Right ventricle myocardium inferior (tissue), 1 donor: Measurements from ENCODE around the gene ENTPD1. TPM values are rescaled to one million over a fixed set of nuclear protein-coding genes. Genes with fewer than 3 reads are reported as not detected.
A peak's percentile ranks its signal among the peaks of the same experiment; 100 is the strongest.
"Not testable (repeated sequence)": the region's sequence is repeated elsewhere in the genome, so short reads cannot be mapped to it uniquely, and the experiment has no call there.

Experiments
- ATAC-seq: fragments of 200-7000 bp; cut with Tn5 transposase; one replicate; pipeline ENCODE4 v1.9.1; 2020; ENCODE audit warnings: mild to moderate bottlenecking, moderate library complexity
- DNase-seq: peaks from one replicate; pipeline ENCODE4 v3.0.0; 2021; ENCODE audit errors: missing footprints
- intact Hi-C: fragments of 100-400 bp; cut with DNase I; formaldehyde crosslinking; loops from one replicate; pipeline ENCODE4 v1.11.0; 2022
- total RNA-seq: library from RNA; stranded (reverse); fragmentation: NEBNext Ultra II Directional; extraction: Animal tissue kit (Norgen Biotek cat#: 25700); gene quantifications from one replicate; pipeline ENCODE4 v1.2.1, GENCODE V29; 2021
- donor health status: DM: no; HTN: yes; CAD: no; lungs with severe emphysema.

Gene ENTPD1
- total RNA-seq, 1 donor from 2014 or later, result 6.3 TPM

DNA sequence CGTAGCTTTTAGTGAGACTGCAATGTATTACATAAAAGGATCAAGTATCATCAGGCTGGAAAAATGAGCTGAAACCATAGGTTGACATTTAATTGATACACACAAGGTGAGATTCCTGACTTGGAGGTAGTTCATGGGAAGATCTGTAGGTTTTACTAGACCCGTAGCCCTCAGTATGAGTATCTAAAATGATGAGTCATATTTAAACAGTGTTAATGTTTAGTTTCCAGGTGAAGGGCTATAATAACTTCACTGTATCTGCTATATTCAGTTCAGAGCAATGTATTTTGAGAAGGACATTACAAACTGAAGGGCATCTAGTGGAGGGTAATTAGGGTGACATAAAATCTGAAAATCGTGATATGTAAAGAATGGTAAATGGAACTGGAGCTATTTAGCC lies 35.0 kb downstream of the ENTPD1 start:
- ATAC-seq, result no peak
- DNase-seq, result no peak
- intact Hi-C loops, result loop anchor here (5.0 kb wide), 1 partner anchor 51 kb away; no protein-coding TSS in a partner anchor

DNA sequence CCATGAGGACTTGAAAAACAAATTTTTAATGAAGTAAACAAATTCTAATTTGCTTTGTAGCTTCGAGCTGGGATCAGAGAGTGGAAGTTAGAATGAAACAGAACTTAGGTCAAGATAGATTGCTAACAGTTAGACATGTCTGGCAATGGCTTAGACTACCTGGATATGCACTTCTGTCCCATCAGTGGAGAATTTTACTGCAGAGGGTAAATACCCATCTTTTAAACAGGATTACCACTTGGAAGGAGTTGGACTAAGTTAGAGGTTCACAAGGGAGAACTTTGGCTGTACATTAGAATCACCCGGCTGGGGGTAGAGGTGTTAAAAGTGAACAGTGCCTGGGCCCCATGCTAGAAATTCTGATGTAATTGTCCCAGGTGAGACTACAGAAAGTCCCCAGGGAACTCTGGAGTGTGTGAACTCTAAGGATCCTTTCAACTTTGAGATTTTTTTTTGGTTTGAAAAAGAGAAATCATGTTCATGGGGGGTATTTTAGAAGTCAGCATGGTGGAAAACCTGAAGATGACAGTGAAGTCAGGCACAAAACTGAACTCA lies 35.5 kb downstream of the ENTPD1 start:
- ATAC-seq, result no peak
- DNase-seq, result no peak
- intact Hi-C loops, result loop anchor here (5.0 kb wide), 1 partner anchor 51 kb away; no protein-coding TSS in a partner anchor

DNA sequence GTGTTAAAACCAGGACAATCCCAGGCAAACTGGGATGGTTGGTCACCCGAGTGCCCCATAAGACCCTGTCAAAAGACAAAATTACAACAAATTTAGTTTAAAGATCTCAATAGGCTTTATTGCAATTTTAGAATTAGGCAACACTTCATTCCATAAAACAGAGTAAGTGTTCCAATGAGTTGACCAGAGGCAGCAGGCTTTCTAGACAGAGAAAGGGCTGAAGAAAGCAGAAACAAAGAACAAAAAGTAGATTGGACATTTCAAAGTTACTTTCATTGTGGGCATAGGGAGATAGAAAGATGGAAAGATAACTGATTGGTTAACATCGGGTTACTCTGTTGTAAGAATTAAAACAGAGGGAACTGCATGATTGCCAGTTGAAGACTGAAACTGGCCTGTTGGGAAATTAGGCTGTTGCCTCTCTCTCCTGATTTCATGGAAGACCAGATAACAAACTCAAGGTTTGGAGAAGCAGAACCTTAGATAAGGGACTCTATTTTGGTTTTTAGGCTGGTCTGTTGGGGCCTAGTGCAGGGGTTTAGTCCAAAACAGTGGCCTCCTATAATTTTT lies 36.3 kb downstream of the ENTPD1 start:
- intact Hi-C loops, result loop anchor here (5.0 kb wide), 1 partner anchor 50 kb away; no protein-coding TSS in a partner anchor
- DNase-seq (no peak), ATAC-seq (no peak)

DNA sequence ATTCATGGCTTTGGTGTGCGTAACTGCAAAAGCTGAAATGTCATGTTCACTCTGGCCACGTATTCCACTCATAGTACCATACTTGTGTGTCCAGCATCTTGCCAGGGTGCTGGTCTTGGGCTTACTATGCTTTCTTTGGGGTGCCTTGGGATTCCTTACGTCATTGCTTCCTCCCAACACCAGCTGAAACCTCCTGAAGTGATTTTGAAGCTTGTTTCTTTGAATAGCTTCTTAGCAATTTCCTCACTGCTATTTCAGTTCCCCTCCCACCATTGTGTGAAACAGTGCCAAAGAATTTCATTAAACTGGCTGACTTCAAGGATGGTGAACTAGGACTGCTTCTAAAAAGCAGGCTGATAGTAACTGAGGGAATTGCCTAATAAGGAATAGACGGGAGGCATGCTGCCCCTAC lies 36.9 kb downstream of the ENTPD1 start:
- ATAC-seq (peak; percentile 42), DNase-seq (no peak)
- intact Hi-C loops, result loop anchor here (5.0 kb wide), 1 partner anchor 49 kb away; no protein-coding TSS in a partner anchor

DNA sequence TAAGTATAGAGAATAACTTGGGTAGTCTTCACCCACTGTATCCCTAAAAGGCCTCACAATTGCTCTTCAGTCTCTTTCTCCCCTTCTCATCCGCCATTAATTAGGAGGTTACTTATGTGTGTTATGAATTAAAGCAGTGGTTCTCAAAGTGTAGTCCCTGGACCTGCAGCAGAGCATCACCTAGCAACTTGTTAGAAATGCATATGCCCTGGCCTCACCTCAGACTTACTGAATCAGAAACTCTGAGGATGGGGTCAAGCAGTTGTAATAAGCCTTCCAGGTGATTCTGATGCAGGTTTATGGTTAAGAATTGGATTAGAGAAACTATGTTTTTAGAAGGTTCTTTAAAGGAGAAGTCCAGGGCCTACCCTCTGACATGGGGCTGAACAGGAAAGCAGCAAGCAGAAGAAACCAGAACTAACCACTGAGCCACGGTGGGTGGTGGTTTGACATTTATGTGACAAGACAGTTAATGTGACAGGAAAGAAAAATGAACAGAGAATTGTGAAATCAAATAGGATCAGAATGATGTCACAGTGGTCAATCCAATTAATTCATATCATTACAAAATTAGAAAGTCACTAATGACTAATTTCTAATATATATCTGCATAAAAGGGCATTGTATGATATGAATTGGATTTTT lies 37.6 kb downstream of the ENTPD1 start:
- intact Hi-C loops, result loop anchor here (5.0 kb wide), 1 partner anchor 49 kb away; no protein-coding TSS in a partner anchor
- ATAC-seq (peak; percentile 64), DNase-seq (peak; percentile 63)

DNA sequence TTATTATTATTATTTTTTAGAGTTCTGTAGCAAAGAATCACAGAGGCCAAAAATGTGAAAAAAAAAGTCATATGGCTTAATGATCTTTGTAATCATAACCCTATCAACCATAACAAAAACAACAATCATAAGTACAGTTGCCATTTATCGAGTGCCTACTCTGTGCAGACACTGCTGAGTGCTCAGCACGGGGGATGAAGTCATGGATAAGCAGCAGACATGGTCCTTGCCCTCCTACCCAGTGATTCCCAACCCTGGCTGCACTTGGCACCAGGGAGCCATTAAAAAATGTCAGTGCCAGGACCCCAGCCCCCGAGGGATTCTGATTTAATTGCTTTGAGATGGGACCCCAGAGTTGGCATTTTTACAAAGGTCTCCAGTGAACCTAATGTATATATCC lies 38.2 kb downstream of the ENTPD1 start:
- intact Hi-C loops, result loop anchor here (5.0 kb wide), 1 partner anchor 48 kb away; no protein-coding TSS in a partner anchor
- DNase-seq, result no peak
- ATAC-seq, result no peak

DNA sequence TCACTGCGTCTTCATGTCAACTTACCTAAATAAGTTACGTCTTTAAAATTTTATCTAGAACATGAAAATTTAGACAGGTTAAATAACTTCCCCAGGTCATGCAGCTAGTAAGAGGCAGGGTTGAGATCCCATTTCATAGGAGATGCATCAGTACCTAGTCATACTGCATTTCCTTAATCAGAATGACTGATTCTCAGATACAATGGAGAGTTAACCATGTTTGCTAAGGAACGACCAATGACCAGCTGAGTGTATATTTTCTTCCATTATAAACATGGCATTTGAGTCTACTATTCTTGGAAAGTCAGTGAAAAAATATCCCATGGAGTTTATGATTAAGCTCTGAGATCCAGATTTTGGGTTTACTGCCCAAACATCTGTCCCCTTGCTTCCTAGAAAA lies 39.6 kb downstream of the ENTPD1 start:
- ATAC-seq (no peak), DNase-seq (no peak)
- intact Hi-C loops, result no loop called here

DNA sequence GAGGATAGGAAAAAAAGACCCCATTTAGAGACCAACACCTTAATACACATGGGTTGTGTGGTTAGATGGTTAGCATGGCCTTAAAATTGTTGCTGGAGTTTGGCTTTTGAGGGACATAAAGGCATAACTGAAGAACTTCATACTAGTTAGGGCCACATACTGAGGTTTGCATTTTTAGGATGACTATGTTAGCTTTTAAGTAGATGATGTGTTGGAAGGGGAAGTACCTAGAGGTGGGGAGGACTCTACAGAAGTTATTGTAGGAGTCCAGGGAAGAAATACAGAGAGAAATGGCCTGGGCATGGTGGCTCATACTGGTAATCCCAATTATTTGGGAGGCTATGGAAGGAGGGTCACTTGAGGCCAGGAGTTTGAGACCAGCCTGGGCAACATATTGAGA lies 40.5 kb downstream of the ENTPD1 start:
- DNase-seq (no peak), ATAC-seq (no peak)
- intact Hi-C loops, result no loop called here

DNA sequence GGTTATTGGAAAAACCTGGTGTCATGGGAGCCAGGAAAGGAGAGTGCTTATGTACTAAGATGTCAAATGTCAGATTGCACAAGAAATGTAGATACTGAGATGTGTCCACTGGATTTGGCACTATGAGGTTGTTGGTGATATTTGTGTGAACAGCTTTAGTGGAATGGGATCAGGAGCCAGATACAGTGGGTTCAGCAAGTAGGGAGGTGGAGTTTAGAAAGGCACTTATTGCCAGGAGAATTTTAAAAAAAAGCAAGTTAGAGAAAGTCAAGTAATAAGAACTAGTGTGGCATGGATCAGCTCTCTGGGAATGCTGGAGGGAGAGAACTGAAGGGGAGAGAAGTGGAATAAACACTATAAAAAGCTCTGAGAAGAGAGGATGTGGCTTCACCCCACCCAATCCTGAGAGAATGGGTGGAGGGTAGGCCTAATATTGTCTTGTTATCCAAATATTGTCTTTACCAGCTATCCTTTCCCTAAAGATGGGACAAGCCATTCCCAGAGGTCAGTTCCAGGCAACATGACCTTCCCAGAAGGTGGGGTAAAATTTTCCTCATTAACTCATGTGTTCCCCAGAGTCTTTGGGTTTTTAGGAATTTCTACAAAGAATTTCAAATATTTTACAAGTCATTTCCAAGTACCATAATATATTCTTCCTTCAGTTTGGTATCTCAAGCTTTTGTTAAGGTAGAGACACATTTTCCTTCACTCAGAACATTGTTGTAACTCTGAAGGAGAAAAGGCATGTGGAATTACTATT lies 42.3 kb downstream of the ENTPD1 start:
- DNase-seq (no peak), ATAC-seq (no peak)
- intact Hi-C loops, result no loop called here

DNA sequence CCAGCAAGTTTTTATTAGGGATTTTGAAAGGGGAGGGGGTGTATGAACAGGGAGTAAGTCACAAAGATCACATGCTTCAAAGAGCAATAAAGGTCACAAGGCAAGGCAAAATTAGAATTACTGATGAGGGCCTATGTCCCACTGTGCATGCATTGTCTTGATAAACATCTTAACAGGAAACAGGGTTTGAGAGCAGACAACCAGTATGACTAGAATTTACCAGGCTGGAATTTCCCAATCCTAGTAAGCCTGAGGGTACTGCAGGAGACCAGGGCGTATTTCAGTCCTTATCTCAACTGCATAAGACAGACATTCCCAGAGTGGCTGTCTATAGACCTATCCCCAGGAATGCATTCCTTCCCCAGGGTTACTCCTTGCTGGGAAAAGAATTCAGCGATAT lies 44.3 kb downstream of the ENTPD1 start:
- DNase-seq, intact Hi-C loops, ATAC-seq: not testable (repeated sequence)

DNA sequence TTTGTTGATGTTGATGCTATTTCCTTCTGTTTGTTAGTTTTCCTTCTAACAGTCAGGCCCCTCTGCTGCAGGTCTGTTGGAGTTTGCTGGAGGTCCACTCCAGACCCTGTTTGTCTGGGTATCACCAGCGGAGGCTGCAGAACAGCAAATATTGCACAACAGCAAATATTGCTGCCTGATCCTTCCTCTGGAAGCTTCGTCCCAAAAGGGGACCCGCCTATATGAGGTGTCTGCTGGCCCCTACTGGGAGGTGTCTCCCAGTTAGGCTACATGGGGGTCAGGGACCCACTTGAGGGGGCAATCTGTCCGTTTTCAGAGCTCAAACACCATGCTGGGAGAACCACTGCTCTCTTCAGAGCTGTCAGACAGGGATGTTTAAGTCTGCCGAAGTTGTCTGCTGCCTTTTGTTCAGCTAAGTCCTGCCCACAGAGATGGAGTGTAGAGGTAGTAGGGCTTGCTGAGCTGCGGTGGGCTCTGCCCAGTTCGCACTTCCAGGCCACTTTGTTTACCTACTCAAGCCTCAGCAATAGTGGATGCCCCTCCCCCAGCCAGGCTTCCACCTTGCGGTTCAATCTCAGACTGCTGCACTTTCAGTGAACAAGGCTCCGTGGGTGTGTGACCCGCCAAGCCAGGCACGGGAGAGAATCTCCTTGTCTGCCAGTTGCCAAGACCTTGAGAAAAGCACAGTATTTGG lies 50.9 kb downstream of the ENTPD1 start:
- ATAC-seq, DNase-seq: not testable (repeated sequence)

DNA sequence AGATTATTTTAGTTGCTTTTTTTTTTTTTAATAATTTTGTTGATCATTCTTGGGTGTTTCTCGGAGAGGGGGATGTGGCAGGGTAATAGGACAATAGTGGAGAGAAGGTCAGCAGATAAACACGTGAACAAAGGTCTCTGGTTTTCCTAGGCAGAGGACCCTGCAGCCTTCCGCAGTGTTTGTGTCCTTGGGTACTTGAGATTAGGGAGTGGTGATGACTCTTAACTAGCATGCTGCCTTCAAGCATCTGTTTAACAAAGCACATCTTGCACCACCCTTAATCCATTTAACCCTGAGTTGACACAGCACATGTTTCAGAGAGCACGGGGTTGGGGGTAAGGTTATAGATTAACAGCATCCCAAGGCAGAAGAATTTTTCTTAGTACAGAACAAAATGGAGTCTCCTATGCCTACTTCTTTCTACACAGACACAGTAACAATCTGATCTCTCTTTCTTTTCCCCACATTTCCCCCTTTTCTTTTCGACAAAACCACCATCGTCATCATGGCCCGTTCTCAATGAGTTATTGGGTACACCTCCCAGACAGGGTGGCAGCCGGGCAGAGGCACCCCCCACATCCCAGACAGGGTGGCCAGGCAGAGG lies 52.8 kb downstream of the ENTPD1 start:
- ATAC-seq, intact Hi-C loops, DNase-seq: not testable (repeated sequence)

More for the DNA sequence above, 50.9 kb downstream of the ENTPD1 start:
- intact Hi-C loops, result not testable (repeated sequence)

DNA sequence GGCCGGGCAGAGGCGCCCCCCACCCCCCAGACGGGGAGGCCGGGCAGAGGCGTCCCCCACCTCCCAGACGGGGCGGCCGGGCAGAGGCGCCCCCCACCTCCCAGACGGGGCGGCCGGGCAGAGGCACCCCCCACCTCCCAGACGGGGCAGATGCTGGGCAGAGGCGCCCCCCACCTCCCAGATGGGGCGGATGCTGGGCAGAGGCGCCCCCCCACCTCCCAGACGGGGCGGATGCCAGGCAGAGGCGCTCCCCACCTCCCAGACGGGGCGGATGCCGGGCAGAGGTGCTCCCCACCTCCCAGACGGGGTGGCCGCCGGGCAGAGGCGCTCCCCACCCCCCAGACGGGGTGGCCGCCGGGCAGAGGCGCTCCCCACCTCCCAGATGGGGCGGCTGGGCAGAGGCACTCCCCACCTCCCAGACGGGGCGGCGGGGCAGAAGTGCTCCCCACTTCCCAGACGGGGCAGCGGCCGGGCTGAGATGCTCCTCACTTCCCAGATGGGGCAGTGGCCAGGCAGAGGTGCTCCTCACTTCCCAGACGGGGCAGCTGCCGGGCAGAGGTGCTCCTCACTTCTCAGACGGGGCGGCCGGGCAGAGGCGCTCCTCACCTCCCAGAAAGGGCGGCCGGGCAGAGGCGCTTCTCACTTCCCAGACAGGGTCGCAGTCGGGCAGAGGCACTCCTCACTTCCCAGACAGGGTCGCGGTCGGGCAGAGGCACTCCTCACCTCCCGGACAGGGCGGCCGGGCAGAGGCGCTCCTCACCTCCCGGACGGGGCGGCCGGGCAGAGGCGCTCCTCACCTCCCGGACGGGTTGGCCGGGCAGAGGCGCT lies 53.6 kb downstream of the ENTPD1 start:
- DNase-seq (no peak), ATAC-seq (no peak)
- intact Hi-C loops, result no loop called here

DNA sequence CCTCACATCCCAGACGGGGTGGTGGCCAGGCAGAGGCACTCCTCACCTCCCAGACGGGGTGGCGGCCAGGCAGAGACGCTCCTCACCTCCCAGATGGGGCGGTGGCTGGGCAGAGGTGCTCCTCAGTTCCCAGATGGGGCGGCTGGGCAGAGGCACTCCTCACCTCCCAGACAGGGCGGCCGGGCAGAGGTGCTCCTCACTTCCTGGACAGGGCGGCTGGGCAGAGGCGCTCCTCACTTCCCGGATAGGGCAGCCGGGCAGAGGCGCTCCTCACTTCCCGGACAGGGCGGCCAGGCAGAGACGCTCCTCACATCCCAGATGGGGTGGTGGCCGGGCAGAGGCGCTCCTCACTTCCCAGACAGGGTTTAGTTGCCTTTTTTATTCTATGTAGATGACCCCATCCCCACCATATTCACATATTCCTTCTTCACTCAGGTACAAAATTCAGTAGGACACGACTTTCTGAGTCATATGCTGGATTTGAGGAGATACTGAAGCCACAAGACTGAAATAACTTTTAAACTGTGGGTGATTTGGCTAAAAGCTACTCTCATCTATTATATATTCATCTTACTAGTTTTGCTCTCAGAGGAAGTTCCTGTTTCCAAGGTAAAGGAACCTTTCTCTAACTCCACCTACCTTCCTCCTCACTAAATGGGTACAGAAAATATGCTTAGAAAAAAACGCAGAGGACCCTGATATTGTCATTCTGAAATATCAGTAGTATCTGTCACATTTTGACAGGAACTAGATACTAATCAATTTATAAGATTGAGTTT lies 54.4 kb downstream of the ENTPD1 start:
- no peak for DNase-seq

DNA sequence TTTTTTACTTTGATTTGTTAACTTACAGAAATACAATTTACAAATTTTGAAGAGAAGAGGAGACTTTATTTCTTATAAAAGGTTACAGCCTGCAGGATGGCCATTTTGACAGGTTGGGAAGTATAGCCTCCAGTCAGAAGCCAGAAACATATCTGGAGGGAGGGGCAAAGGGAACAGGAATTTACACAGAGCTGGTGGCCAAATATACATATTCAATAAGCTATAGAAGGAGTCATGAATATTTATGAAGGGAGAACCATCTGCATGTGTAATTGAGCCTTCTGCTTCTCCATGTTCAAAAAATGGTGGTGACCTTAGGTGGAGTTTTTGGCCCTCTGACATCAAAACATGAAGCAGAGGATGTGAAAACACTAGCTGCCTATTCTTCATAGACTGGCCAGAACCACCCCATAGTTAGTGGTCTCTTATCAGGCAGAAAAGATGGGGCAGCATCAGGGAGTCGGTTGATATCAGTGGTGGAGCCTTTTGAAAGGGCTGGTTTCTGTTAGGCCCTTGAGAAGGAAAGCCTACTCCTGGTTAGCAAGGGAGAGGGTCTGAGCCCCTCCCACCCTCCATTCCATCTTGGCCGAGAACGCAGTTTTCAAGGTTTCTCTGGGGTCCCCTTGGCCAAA lies 57.2 kb downstream of the ENTPD1 start:
- no peak for ATAC-seq
- intact Hi-C loops, result no loop called here
- DNase-seq, result no peak

More for the DNA sequence above, 54.4 kb downstream of the ENTPD1 start:
- ATAC-seq, result no peak
- intact Hi-C loops, result no loop called here

DNA sequence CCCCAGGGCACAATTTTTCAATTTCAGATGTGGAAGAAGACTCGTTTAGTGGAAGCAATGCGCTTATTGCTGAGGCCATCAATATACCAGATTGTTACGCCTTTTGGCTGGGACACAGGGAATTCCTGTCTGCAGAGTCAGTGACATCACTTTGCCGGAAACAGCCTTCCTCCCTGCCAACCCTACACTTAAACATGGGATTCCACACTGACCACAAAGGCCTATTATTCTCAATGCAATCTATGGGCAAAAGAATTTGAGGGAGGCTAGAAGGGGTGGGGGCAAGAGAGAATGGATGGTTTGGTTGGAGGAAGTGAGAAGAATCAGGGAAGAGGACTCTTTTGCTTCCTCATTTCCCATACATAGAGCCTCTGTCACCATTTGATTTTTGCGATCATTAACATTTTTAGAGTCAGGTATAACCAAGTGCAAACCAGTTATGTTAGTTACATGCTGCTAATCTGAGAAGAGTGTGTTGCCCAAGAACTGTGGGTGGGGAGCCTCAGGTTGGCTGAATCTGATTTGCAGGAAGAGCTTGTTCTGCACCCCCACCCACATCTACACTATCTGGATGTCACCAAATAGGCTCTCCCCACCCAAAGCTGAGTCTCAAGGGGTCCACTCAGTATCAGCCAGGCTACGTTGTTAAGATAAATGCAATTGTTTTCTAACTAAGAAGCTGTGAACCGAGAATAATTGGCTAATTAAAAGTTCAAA lies 58.2 kb downstream of the ENTPD1 start:
- ATAC-seq (peak; percentile 50), DNase-seq (no peak)
- intact Hi-C loops, result no loop called here
